Activated CD4-positive, alpha-beta T cell treated with anti-CD3 and anti-CD28 coated beads, Interleukin-2, amount 50 U/mL, for 16 hours (primary cell): Measurements from ENCODE around the gene ADGRD2.

ENCODE experiments used
- DNase-seq: peaks from one replicate; pipeline ENCODE4 v3.0.0-alpha.2; 2020

The ADGRD2 gene

DNA sequence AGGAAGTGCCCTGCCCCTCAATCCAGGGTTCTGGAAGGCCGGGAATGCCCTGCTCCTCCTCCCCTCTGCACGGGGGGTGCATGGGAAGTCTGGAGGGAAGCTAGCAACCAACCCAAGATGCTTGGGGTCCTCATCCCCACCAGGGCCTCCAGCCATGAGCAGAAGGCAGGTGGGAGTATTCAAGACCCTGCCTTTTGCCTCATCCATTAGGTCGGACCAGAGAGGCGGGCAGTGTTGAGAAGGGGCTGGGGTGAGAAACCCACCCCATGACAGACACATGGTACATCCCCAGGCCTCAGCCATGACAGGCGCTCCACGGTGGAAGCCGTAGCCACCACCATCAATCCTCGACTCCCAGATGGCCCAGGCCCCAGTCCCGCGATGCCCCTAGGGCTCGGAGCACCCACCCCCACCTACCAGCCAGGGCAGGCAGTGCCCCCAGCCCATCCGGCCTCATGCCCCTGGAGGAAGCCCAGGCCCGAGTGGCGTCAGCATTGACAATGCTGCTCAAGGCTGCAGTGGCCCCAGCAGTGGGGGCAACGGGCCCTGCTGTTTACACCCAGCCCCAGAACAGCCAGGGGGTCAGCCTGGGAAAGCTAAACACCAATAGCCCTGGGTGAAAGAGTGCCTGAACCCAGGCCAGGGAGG is 48.4 kb downstream of the ADGRD2 start:
- no peak for DNase-seq

DNA sequence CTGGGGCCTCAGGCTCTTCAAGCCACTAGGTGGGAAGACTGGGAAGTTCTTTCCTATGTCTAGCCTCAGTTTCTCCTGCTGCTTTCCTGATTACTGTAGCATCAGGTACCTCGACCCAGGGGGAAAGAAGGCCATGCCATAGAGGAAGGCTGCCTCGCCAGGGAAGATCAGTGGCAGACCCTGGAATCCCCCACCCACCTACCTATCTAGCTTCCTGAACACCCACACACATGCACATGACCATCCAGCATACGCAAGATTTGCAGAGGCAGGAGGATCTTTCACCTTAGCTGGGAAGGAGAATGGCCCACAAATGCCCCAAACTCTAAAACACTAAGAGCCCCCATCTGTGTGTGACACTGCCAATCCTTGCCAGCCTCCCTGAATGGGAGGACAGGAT is 49.0 kb downstream of the ADGRD2 start:
- no peak for DNase-seq

DNA sequence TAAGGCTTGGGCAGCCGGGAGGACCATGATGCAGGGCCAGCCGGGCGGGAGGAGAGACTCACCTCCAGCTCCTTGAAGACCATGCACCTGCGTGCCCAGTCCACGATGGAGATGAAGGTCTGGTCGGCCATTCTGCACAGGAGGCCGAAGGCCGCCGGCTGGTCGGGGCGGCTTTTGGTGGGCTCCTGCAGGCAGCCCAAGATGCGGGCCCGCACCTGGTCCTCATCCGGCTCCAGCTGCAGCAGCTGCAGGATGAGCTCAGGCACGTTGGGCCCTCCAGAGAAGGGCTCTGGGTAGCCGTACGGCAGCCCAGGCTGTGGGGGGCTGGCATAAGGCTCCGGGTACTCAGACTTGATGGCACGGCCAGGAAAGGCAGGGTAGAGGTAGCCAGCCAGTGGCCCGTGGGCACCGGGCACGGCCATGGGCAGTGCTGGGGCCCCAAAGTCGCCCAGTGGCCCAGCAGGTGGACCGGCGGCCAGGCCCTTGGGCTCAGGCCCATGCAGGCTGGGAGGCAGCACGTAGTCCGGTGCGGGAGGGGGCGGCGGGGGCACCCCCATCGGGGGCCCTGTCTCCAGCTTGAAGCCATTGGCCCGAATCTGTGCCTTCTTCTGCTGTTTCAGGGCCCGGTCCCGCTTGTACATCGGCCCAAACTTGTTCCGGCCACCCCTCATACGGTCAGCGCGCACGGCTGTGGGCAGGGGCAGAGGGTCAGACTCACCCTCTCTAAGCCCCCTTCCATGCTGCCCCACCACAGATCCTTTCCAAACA is 50.0 kb downstream of the ADGRD2 start:
- no peak for DNase-seq

DNA sequence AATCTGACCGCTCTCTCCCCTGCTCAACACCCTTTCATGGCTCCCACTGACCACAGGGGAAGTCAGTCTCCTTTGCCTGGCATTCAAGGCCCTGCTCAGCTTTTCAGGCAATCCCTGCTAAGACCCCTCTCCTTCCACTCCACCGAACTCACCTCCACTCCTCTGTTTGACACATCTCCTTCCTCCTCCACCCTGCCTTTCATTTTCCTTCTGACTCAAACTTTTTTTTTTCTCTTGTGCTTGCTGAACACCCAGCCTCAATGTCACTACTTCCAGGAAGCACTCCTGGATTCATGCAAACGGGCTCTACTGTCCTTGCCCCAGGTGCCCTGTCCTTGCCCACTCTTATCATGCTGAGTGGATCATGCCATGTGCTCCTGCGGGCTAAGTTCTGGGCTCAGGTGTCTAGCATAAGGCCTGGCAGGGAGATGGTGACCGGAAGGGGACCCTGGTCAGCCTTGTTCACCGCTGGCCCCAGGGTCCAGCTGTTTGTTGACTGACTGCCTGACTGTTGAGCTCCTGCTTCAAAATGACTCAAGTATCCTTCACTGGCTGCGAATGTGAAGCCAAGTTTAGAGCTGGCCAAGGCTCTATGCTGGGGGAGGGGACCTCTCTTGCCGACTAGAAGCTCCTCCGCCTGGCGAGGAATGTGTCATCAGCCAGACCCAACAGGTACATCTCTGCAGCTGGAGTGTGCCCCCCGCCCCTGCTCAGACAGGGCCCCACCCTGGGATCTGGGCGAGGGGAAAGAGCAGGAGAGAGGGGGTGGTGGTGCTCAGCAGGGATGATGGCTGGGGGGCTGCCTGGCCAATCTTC is 50.8 kb downstream of the ADGRD2 start:
- peak; percentile 27 for DNase-seq

DNA sequence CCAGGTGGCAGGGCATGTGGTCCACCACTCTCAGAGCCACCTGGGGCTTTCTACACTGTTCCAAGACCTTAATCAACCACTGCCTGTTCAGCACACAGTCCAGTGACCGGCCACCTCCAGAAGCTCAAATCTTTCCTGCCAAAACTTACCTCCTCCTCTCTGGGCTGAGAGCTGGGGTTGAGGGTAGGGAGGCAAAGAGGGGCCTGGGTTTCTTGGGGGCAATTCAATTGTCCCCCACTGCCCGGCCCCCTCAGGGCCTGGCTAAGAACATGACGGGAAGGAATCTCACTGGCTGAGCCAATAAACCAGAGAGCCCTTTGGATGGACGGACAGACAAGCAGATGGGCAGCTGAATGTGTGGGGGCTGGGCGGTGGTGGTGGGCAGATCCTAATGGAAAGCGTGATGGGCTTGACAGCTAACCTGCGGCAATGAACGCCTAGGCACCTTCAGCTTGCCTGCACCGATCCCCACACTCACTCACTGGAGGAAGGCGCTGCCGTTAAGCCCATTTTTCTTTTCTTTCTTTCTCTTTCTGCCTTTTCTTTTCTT is 51.6 kb downstream of the ADGRD2 start:
- no peak for DNase-seq

DNA sequence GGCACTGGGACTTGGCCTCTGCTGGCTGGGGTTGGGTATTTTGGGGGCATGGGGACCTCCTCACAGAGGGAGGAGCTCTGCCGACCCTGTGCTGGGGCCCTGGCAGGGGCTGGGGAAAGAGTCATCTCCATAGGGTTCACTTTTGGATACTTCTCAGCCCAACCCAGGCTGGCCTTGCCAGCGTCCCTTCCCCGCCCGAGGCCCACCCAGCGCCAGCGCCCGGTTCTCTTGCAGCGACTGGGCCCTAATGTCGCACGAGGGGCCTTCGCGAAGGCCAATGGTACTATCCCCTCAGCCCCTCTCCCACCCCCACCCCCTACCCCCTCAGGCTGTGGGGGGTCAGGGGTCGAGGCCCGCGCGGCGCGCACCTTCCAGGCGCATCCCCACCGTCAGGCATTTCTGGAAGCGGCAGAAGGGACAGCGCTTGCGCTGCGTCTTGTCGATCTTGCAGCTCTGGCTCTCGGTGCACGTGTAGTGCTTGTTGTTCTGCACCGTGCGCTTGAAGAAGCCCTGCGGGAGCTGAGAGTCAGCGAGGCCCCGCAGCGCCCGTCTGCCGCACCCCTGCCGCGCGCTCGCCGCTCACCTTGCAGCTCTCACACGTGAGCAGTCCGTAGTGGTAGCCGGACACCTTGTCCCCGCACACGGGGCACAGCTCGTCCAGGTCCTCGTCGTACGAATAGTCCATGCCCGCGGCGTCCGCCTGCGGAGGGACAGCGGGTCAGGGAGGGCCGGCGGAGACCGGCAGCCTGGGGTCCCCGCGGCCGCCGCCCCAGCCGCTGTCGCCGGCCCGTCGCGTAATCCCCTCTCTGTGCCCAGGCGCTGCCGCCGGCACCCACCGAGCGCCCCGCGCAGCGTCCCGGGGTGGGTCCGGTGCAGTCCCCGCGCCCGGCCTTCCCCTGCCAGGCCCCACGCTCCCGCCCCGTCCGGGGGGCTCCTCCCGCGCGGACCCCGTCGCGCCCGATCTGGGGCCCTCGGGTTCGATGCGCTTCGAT is 52.8 kb downstream of the ADGRD2 start:
- DNase-seq: no peak

DNA sequence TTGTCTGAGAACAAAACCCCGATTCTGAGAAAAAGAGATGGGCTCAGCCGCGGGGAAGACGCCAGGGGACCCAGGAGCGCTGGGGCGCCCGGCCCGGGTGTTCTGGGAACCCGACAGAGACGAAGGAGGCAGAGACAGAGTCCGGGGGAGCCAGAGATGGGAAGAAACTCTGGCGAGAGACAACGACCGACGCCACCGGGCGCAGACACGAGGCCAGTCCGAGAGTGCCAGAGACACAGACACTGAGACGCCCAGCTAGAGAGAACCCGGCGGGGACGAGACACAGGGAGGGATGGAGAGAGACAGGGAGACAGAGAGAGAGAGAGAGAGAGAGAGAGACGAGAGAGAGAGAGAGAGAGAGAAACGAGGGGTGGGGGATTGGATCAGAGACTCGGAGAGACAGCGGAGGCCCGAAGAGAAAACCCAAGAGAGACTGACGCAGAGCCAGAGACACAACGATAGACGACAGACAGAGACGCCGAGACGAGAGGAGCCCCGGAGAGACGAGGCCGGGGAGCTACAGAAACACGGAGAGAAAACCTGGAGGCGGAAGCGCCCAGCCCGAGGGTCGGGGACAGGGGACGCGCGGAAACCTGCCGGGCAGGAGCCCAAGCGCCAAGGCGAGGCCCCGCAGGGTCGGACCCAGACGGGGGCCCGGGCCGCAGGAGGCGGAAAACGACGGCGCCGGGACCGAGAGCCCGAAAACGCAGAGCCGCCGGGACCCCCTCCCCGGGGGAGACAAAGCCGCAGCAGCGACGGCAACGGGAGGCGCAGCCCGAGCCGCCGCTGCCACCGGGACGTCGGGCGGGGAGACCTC is 53.7 kb downstream of the ADGRD2 start:
- no peak for DNase-seq

DNA sequence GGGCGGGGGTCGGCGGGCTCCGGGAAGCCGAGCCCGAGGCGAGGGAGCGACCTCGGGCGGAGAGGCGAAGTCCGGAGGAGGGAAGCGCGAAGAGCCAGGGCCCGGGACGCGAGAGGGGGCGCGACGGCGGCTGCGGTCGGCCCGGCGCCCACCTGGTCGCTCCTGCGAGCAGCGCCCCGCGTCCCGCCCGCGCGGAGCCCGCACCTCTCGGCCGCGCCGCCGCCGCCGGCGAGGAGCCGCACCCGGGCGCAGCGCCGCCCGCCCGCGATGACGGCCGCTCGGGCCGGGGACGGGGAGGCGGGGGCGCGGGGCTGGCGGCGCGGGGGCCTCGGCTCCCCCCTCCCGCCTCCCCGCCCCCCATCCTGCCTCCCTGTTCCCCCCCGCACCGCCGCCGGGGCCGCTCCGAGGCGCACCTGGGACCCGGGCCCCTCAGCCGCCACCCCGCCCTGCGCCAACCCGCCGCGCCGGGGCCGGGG is 54.3 kb downstream of the ADGRD2 start:
- DNase-seq: no peak

DNA sequence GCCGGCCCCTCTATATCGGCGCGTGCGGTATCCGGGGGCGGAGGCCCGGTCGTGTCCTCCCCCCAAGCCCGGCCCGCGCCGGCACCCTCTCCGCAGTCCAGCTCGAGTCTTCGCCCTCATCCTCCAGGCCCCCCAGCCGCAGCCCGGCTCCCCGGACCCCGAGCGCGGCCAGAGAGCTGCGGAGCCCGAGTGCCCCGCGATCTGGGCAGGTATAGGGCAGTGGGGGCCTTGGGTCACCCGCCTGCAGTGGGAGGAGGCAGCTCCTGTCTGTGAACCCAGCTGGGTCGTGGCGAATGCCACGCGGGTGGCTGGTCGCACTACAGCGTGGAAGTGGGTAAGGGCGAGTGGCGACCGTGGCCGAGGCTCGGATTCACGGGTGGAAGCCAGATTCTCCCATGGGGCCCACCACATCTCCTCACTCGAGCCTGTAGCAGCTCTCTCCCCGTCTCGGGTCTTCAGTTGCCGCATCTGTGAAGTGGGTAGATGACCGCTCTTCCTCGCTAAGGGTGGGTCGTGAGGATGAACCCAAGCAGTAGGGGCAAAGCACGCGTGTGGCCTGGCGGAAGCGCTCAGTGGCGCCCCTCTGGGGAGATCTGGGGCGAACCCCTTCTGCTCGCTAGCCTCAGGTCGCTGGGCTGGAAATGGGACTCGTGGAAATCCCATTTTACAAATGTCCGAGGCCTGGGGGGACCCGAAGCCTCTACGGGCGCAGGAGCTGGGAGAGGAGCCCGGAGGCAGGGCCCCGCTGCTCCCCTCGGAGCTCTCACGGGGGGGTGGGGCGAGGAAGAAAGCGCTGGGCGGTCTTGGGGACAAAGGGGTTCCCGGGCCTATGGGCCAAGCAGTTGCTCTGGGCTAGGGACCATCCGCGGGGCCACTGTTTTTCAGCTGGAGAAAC is 55.0 kb downstream of the ADGRD2 start:
- DNase-seq: no peak

DNA sequence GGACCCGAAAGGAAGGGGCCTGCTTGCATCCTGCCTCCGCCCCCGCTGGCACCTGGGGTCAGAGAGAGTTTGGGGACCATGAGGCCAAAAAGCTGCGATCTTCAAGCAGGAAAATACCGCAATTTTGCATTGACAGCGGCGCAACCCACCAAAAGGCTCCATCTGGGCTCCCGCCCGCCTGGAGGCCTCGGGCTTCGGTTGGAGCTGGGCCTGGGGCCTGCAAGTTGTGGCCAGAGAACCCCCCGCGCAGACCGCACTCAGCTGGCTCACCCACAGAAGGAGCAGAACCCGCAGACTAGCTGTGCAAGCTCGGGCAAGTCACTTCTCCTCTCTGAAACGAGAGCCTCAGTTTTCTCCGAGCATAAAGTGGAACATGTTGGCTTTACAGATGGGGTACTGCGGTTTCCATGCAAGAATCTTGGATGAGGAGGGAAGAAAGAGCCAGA is 55.7 kb downstream of the ADGRD2 start:
- DNase-seq: no peak

DNA sequence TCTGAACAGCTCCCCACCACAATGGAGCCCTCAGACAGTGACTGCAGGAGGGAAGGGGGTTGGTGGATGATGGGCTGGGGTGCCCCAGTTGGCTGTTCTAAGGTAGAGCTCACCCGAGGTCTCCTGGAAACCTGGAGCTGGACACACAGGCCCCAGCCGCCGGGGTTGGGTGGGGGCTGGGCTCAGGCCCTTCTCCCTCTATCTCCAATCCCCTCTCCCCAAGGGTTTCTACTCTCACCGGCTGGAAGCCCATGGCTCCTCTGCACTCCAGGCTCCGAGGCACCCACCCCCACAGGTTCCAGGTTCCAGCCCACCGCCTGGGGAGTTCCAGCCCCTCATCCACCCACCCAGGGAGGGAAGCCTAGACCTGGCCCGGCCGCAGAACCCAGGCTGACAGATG is 56.2 kb downstream of the ADGRD2 start:
- DNase-seq: no peak

DNA sequence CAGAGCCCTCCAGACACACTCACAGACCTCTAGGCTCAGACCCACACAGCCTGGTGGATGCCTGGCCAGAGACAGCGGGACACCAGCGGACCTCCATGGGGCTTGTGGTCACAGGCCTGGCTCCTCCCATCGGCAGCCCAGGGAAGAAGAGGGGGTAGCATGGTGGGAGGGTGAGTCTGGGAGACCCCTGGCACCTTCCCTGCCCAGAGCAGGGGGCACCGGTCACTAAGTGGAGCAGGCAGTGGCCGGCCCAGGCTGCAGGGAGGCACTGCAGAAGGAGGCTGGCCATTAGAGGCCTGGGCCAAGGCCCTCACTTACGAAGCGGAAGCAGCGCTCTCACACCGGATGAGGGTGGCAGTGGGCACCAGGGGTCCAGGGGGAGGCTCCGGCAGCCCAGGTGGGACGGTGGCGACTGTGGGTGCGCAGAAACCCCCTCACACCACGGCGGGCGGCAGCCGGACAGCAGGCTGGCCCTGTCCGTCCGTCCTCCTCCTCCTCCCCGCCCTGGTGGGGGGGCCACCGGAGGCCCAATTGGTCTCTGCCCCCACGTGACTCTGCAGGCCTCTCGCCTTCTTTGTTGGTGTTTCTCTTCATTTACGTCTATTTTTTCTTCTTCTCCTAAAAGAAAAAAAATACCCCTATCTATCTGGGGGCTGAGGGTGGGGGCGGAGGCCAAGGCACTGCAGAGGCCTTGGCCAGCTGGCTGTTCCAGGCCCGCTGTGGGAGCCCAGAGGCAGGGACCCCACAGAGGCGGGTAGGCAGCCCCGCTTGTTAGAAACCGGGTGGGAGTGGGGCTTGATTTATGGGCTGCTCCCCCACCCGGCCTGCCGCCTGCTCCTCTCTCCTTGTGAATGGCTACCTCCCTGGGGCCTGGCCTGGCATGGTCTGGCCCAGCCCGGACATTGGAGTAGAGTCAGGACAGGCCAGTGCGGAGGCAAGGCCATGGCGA is 57.0 kb downstream of the ADGRD2 start, which contains the start of gene NR5A1:
NR5A1 (minus strand) TSS at position 469 of the 949 bp plus-strand sequence. CDS start 4,004 bp downstream, outside the sequence.
- no peak for DNase-seq

DNA sequence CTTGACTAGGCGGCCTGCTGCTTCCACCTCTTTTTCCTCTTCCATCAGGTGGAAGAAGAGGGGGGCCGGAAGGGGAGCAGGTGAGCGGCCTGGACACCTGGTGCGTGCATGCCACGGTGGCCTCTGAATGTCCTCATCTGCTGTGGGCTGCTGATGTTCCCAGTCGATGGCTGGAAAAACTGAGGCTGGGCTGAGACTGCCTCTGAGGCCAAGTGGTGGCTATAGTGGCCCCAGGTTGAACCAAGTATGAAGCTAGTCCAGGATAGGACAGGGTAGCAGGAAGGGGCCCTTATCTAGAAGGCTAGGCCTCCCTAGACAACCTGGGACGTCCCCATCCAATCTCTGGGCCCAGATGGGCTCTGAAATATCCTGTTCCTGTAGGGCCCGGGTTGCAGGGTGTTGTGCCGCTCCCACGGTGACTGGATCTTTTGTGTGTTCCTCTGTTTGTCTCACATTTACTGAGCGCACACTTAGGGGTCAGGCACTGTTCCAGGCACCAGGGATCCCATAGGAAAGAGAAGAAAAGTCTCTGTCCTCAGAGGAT is 57.7 kb downstream of the ADGRD2 start:
- DNase-seq: no peak

DNA sequence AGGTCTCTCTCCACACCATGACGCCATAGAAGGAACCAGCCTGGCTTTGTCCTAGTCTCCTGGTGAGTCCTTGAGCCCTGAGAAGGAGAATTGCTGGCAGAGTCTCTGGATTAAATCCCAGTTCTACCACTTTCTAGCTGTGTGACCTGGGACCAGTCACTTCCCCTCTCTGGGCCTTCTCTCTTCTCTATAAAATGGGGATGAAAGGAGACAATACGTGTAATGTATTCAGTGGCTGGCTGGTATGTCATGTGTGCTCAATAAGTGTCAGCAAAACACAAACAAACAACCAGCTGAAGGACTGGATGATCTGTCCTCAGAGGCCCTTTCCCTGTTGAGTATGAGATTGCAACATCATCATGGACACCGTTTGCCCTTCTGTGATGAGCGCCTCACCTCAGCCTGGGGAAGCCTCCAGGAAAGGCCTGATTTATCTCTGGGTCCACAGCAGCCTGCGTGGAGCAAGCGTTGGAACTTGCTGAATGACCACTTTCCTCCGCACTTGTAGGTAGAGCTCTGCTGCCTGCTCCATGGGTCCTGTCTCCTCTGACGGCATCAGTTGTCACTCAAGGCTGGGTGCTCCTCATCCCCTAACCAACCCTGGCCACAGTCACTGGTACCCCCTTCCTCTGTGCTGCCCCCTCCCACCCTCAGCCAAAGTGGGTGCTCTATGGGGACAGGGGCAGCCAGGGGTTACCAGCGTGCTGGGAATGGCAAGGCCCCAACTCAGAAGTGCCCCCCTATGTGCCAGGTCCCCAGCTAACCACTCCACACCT is 60.6 kb downstream of the ADGRD2 start:
- DNase-seq: no peak

DNA sequence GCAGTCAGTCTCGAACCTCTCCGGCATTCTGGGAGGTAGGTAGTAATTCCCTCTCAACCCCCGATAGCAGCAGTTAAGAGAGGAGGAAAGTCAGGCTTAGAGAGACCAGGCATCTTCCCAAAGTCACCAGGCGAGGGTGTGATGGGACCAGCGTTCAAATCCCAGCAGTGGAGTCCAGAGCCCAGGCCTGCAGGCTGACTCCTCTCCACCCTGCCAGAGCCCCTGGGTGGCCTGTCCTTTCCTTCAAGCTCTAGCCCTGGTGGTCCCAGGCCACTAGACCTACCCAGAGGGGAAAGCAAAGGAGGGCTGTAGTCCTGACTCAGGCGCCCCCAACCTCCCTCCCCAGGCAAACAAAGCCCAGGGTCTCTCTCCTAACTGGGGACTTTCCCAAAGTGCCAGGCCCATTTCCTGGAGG is 61.2 kb downstream of the ADGRD2 start:
- no peak for DNase-seq

DNA sequence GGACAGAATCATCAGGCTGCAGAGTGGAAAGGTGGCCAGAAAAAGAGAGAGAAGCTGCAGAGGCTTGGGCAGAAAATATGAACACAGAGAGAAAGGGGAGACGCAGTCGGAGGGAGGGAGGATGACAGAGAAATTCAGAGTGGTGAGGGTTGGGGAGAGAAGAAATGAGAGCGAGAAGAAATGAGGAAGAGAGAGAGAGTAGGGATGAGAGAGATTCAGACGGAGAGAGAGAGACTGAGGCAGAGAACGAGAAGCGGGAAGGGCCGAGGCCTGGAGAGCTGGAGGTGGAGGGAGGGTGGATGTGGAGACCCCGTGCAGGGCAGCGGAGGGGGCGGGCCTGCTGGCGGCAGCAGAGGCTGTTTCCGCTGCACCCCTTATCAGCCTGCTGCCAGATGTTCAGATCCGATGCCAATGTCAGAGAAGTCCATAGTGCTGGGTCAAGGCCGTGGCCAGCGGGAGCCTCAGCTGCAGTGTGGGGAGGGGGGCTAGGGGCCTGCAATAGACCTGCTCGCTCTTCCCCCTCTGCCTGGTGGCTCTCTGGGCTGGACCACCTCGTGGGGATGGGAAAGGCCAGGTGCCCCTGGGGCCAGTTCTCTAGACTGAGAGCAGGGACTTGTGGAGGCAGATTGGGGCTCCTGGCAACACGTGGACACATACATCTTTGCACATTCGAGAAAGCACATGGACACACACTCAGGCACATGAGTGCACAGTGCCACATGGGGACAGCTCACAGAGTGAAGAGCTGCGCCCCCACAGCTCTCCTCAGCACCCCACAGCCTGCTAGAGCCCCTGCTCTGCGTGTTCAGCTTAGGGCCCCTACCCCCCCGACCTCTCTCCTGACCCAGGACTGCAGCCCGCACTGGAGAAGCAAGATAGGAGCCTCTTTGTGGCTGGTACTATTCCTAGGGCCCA is 61.9 kb downstream of the ADGRD2 start:
- DNase-seq: no peak
